CD4-positive, CD25-positive, alpha-beta regulatory T cell (primary cell): Measurements from ENCODE around the gene SHISA5. TPM values are rescaled to one million over a fixed set of nuclear protein-coding genes. Genes with fewer than 3 reads are reported as not detected.

ENCODE experiments used
- ATAC-seq, 2 donors: fragments of 150-1000 bp; cut with Tn5 transposase; one replicate each; pipeline ENCODE4 v1.10.0; 2021; ENCODE audit warnings: low read depth in 2 of 2, moderate number of reproducible peaks in 2 of 2, moderate library complexity in 1 of 2
- DNase-seq, 3 donors: peaks; one replicate each; pipeline versions ENCODE4 v3.0.0 to v3.0.0-alpha.2; 2012 to 2022; ENCODE audit warnings: mixed read lengths in 1 of 3
- H3K27ac ChIP-seq: one replicate; pipeline ENCODE4 v1.7.0; 2013; ENCODE audit warnings: mild to moderate bottlenecking, low read length; ENCODE audit not compliant: insufficient read depth, poor library complexity, severe bottlenecking
- H3K27me3 ChIP-seq: one replicate; pipeline ENCODE4 v1.7.0; 2013; ENCODE audit warnings: low read length; ENCODE audit not compliant: control insufficient read depth, insufficient read depth
- H3K36me3 ChIP-seq: one replicate; pipeline ENCODE4 v1.7.0; 2013; ENCODE audit warnings: mild to moderate bottlenecking, low read length, moderate library complexity; ENCODE audit not compliant: control insufficient read depth, insufficient read depth
- H3K4me1 ChIP-seq: 2 replicates; pipeline ENCODE4 v1.7.0; 2013; ENCODE audit warnings: mild to moderate bottlenecking, low read length; ENCODE audit not compliant: insufficient read depth, control insufficient read depth, poor library complexity, severe bottlenecking
- H3K4me3 ChIP-seq: one replicate; pipeline ENCODE4 v1.7.0; 2013; ENCODE audit warnings: low read depth, mild to moderate bottlenecking, low read length, moderate library complexity
- H3K9me3 ChIP-seq, 2 experiments: 1 replicate in 1 of 2; 2 replicates in 1 of 2; pipeline ENCODE4 v1.7.0; 2013; ENCODE audit warnings: low read length in 2 of 2, mild to moderate bottlenecking in 1 of 2, moderate library complexity in 1 of 2; ENCODE audit not compliant: control insufficient read depth in 2 of 2
- H3K27ac Mint-ChIP-seq, 3 donors: one replicate each; pipeline ENCODE4 v1.8.0; 2020 to 2022; ENCODE audit warnings: mild to moderate bottlenecking in 3 of 3, mixed read lengths in 3 of 3, moderate library complexity in 2 of 3
- H3K27me3 Mint-ChIP-seq: one replicate; pipeline ENCODE4 v1.8.0; 2022; ENCODE audit warnings: mild to moderate bottlenecking, mixed read lengths
- H3K36me3 Mint-ChIP-seq: one replicate; pipeline ENCODE4 v1.8.0; 2020; ENCODE audit warnings: mixed read lengths
- H3K4me1 Mint-ChIP-seq, 4 donors: one replicate each; pipeline ENCODE4 v1.8.0; 2020 to 2022; ENCODE audit warnings: mixed read lengths in 4 of 4, mild to moderate bottlenecking in 1 of 4
- H3K4me3 Mint-ChIP-seq, 4 donors: one replicate each; pipeline ENCODE4 v1.8.0; 2020 to 2022; ENCODE audit warnings: mild to moderate bottlenecking in 4 of 4, mixed read lengths in 4 of 4, moderate library complexity in 3 of 4
- H3K9me3 Mint-ChIP-seq, 7 donors: one replicate each; pipeline ENCODE4 v1.8.0; 2020 to 2022; ENCODE audit warnings: mixed read lengths in 7 of 7, mild to moderate bottlenecking in 3 of 7, moderate library complexity in 2 of 7
- polyA plus RNA-seq, 4 donors: library from polyadenylated mRNA; unstranded; fragments of 300-500 nt; fragmentation: Illumina TruSeq; gene quantifications; one replicate each; pipeline ENCODE4 v1.2.3, GENCODE V29; 2021
- total RNA-seq: library from RNA; stranded (reverse); gene quantifications from one replicate; pipeline ENCODE4 v1.2.3, GENCODE V29; 2022

SHISA5 gene
- total and polyA plus RNA-seq, 5 donors from 2014 or later = 197 to 598 (median 417) TPM

DNA sequence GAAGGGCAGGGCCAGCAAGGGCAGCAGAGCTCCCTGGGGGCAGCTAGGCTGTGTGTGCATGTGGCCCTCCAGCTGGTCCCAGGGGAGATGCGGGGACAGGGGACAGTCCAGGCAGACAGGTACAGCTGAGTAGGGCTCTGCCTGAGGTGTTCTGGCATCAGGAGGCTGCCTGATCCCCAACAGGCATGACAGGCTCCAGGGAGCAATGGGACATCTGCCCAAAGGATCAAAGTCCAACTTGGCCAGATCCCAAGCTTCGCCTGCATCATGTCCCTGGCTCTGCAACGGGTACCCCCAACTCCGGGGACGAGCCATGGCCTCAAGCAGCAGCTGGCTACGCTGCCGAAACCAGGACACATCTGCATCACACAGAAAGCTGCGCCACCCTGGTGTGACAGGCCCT lies 35.6 kb downstream of the SHISA5 start:
- Mint-ChIP-seq H3K9me3 (no peaks in the 10 kb centered on the region), H3K27ac (peak overlapping the region; percentile 52 to 90 (median 88)), H3K27me3 (no peaks in the 10 kb centered on the region), H3K36me3 (peaks cover 14% of the 10 kb centered on the region), H3K4me3 (peak overlapping the region; percentile 90 to 98 (median 95)), H3K4me1 (peaks cover 5 to 72% (median 36%) of the 10 kb centered on the region in 4 donors)
- peaks cover 30% of the 10 kb centered on the region for H3K36me3 ChIP-seq
- H3K4me3 ChIP-seq = no peak overlapping the region
- peak overlapping the region; percentile 94 for H3K27ac ChIP-seq
- H3K27me3 ChIP-seq = no peaks in the 10 kb centered on the region
- H3K9me3 ChIP-seq = no peaks in the 10 kb centered on the region
- ATAC-seq (no peak), DNase-seq (no peak)
- H3K4me1 ChIP-seq = peaks cover 81% of the 10 kb centered on the region

DNA sequence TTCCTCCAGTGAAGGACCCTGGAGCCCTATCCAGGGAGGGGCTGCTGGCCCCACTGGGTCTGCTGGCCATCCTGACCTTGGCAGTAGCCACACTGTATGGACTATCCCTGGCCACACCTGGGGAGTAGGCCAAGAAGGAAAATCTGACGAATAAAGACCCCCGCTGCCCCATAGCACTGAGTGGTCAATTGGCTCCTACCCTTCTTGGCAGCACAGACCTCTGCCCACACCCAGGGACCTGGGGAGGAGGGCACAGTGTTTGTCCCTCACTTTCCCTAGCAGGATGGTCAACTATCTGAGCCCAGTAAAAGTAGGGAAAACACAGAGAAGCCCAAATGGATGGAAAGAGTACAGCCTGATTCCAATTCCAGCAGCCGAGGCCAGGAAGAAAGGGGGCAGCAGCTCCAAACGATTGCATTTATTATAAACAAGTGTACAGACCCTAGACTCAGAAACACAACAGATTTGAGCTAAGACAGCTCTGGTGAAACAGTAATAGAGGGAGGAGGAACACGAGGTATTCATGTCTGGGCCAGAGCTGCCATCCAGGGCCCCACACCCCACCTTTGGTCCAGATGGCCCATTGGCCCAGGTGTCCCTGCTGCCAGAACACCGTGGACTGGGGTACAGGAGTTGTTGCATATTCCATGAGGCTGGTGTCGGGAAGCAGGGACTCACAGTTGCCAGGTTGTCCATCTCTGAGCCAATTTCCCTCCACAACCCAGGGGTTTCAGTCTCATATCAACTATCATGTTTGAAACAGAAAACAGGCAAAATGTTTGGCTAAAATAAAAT lies 36.3 kb downstream of the SHISA5 start:
- H3K36me3 ChIP-seq = peaks cover 30% of the 10 kb centered on the region
- H3K9me3 ChIP-seq = no peaks in the 10 kb centered on the region
- peaks cover 77% of the 10 kb centered on the region for H3K4me1 ChIP-seq
- H3K4me3 ChIP-seq = peak overlapping the region; percentile 78
- H3K9me3 Mint-ChIP-seq = no peaks in the 10 kb centered on the region
- peaks cover 14% of the 10 kb centered on the region for H3K36me3 Mint-ChIP-seq
- DNase-seq (no peak), ATAC-seq (no peak)
- peak overlapping the region; percentile 90 to 98 (median 95) for H3K4me3 Mint-ChIP-seq
- no peaks in the 10 kb centered on the region for H3K27me3 Mint-ChIP-seq
- no peaks in the 10 kb centered on the region for H3K27me3 ChIP-seq
- H3K27ac ChIP-seq = peak overlapping the region; percentile 94
- peaks cover under 1 to 65% (median 30%) of the 10 kb centered on the region in 4 donors for H3K4me1 Mint-ChIP-seq
- H3K27ac Mint-ChIP-seq = peak overlapping the region; percentile 90 to 97 (median 96)

DNA sequence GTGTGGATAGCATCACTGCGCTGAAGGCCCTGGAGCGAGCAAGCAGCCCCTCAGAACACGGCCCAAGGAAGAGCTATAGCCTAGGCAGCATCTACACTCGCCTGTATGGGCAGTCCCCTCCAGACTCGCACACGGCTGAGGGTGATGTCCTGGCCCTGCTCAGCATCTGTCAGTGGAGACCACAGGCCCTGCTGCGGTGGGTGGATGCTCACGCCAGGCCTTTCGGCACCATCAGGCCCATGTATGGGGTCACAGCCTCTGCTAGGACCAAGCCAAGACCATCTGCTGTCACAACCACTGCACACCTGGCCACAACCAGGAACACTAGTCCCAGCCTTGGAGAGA lies 36.9 kb downstream of the SHISA5 start:
- H3K4me3 Mint-ChIP-seq = peak overlapping the region; percentile 90 to 98 (median 95)
- H3K27ac ChIP-seq = peak overlapping the region; percentile 94
- no peaks in the 10 kb centered on the region for H3K9me3 ChIP-seq
- no peak for ATAC-seq
- H3K36me3 Mint-ChIP-seq = peaks cover 14% of the 10 kb centered on the region
- peak overlapping the region; percentile 78 for H3K4me3 ChIP-seq
- H3K27me3 ChIP-seq = no peaks in the 10 kb centered on the region
- H3K27me3 Mint-ChIP-seq = no peaks in the 10 kb centered on the region
- no peaks in the 10 kb centered on the region for H3K9me3 Mint-ChIP-seq
- peaks cover 30% of the 10 kb centered on the region for H3K36me3 ChIP-seq
- no peak for DNase-seq
- H3K27ac Mint-ChIP-seq = peak overlapping the region; percentile 90 to 97 (median 96)
- H3K4me1 Mint-ChIP-seq = peaks cover 0 to 64% (median 29%) of the 10 kb centered on the region in 4 donors
- peaks cover 71% of the 10 kb centered on the region for H3K4me1 ChIP-seq

DNA sequence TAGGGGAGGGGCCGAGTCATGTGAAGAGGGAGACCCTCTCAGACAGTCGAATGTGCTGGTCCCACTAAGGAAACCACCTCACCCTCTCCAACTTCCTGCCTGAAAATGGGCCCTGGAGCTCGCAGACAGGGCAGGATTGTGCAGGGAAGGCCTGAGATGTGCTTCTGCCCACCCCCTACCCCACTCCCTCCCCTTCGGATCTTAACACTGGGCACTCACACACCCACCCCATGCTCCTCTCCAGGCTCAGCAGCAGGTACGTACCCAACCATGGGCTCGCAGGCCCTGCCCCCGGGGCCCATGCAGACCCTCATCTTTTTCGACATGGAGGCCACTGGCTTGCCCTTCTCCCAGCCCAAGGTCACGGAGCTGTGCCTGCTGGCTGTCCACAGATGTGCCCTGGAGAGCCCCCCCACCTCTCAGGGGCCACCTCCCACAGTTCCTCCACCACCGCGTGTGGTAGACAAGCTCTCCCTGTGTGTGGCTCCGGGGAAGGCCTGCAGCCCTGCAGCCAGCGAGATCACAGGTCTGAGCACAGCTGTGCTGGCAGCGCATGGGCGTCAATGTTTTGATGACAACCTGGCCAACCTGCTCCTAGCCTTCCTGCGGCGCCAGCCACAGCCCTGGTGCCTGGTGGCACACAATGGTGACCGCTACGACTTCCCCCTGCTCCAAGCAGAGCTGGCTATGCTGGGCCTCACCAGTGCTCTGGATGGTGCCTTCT lies 37.4 kb downstream of the SHISA5 start:
- Mint-ChIP-seq H3K4me1 (peaks cover 0 to 62% (median 29%) of the 10 kb centered on the region in 4 donors), H3K27ac (peak overlapping the region; percentile 90 to 97 (median 96)), H3K9me3 (no peaks in the 10 kb centered on the region), H3K27me3 (no peaks in the 10 kb centered on the region), H3K4me3 (peak overlapping the region; percentile 90 to 98 (median 95)), H3K36me3 (peaks cover 14% of the 10 kb centered on the region)
- no peaks in the 10 kb centered on the region for H3K27me3 ChIP-seq
- peaks cover 30% of the 10 kb centered on the region for H3K36me3 ChIP-seq
- peak overlapping the region; percentile 78 for H3K4me3 ChIP-seq
- peaks cover 65% of the 10 kb centered on the region for H3K4me1 ChIP-seq
- H3K27ac ChIP-seq = peak overlapping the region; percentile 94
- H3K9me3 ChIP-seq = no peaks in the 10 kb centered on the region
- DNase-seq (peak in 1 of 3 donors; percentile 61), ATAC-seq (peak; percentile 24 to 40)

DNA sequence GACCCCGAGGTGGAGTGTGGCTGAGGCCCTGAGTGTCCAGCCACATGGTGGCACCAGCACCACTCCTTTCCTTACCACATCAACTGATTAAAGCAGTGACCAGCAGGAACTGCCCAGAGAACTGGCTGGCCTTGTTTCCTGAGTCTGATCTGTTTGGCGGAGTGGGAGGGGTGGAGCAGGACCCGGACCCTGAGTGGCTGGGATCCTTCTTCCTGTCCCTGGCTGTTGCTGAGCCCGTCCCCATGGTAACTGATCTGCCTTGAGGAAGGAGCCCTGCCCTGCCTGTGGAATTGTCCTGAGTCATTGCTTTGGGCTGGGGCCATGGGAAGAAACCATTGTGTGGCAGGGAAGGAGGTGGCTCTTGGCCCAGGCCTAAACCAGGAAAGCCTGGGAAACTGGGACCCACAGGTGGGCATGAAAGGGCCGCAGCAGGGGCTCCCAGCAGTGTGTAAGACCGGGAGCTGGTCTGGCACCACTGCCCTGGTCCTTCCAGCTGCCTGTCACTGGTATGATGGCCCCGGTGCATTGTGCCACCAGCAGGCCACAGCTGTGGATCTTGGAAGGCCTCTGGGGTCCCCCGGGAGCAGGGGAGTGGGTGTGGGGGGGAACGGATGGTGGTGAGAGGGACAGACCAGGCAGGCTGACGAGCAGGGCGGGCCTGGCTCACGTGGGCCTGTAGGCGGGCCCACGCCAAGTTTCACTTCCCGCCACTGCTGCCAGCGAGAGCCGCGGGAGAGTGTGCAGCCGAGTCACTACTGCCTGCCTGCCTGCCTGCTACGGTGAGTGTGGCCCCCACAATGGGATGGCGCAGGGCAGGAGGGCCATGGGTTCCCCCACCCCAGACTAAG lies 38.2 kb downstream of the SHISA5 start:
- Mint-ChIP-seq H3K36me3 (peaks cover 19% of the 10 kb centered on the region), H3K27ac (peak overlapping the region; percentile 90 to 97 (median 96)), H3K27me3 (no peaks in the 10 kb centered on the region), H3K4me1 (peaks cover 0 to 57% (median 30%) of the 10 kb centered on the region in 4 donors), H3K4me3 (peak overlapping the region; percentile 90 to 98 (median 95)), H3K9me3 (no peaks in the 10 kb centered on the region)
- Histone ChIP-seq H3K4me1 (peaks cover 58% of the 10 kb centered on the region), H3K27me3 (no peaks in the 10 kb centered on the region), H3K27ac (peak overlapping the region; percentile 94), H3K4me3 (peak overlapping the region; percentile 78), H3K9me3 (no peaks in the 10 kb centered on the region), H3K36me3 (peaks cover 37% of the 10 kb centered on the region)
- peak; percentile 93 for ATAC-seq
- peak; percentile 64 to 89 (median 77) for DNase-seq

DNA sequence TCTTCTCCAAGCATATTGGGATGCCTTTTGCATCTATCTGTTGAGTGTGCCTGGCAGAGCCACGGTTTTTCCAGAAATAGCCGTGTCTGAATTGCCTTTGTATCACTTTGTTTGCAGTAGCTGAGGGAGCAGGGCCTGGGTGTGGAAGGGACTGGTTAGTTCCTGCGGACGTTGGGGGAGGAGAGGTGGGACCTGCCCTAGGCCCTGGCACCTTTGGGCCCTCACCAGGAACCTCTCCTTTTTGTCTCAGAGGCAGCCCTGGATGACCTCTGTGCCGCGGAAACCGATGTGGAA lies 38.8 kb downstream of the SHISA5 start:
- DNase-seq = no peak
- Histone ChIP-seq H3K4me3 (no peak overlapping the region), H3K27ac (peak overlapping the region; percentile 94), H3K36me3 (peaks cover 42% of the 10 kb centered on the region), H3K9me3 (no peaks in the 10 kb centered on the region), H3K4me1 (peaks cover 52% of the 10 kb centered on the region), H3K27me3 (no peaks in the 10 kb centered on the region)
- peak overlapping the region; percentile 90 to 98 (median 95) for H3K4me3 Mint-ChIP-seq
- peak overlapping the region; percentile 90 to 97 (median 96) for H3K27ac Mint-ChIP-seq
- H3K36me3 Mint-ChIP-seq = peaks cover 20% of the 10 kb centered on the region
- H3K27me3 Mint-ChIP-seq = no peaks in the 10 kb centered on the region
- ATAC-seq = no peak
- H3K9me3 Mint-ChIP-seq = no peaks in the 10 kb centered on the region
- peaks cover 0 to 53% (median 30%) of the 10 kb centered on the region in 4 donors for H3K4me1 Mint-ChIP-seq

DNA sequence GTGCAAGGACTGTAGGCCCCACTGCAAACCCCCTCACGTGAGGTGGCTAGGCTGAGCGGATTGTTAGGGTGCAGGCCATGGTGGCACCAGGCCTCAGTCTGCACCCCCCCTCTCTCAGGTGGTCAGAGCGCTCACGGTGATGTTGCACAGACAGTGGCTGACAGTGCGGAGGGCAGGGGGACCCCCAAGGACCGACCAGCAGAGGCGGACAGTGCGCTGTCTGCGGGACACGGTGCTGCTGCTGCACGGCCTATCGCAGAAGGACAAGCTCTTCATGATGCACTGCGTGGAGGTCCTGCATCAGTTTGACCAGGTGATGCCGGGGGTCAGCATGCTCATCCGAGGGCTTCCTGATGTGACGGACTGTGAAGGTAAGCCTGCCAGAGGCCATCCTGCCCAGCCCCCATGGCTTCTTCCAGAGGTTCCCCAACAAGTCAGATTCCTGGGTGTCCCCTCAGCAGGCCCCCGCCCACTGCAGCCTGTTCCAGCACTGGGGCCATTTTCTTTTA lies 39.2 kb downstream of the SHISA5 start:
- peak overlapping the region in 1 of 3 donors; percentile 90 for H3K27ac Mint-ChIP-seq
- Histone ChIP-seq H3K27ac (peak overlapping the region; percentile 94), H3K4me3 (no peak overlapping the region), H3K27me3 (no peaks in the 10 kb centered on the region), H3K9me3 (no peaks in the 10 kb centered on the region), H3K36me3 (peaks cover 44% of the 10 kb centered on the region), H3K4me1 (peaks cover 48% of the 10 kb centered on the region)
- no peaks in the 10 kb centered on the region for H3K27me3 Mint-ChIP-seq
- no peaks in the 10 kb centered on the region for H3K9me3 Mint-ChIP-seq
- no peak for DNase-seq
- peaks cover 0 to 49% (median 27%) of the 10 kb centered on the region in 4 donors for H3K4me1 Mint-ChIP-seq
- H3K36me3 Mint-ChIP-seq = peaks cover 16% of the 10 kb centered on the region
- peak overlapping the region in 3 of 4 donors; percentile 95 to 98 (median 95) for H3K4me3 Mint-ChIP-seq
- no peak for ATAC-seq
